GM12875 (cell line): Measurements from ENCODE around the gene PDIA4.
"Not testable (repeated sequence)": the region's sequence is repeated elsewhere in the genome, so short reads cannot be mapped to it uniquely, and the experiment has no call there.

Experiments used
- H3K4me3 ChIP-seq: one replicate; pipeline ENCODE4 v1.5.1; 2011; ENCODE audit warnings: low read depth, low read length, control low read depth
- TF ChIP-seq, protein P1 (sequence below): IDR thresholded peaks from 2 replicates; pipeline ENCODE4 v1.5.1; 2011; ENCODE audit warnings: low read depth, mild to moderate bottlenecking, control low read depth, inconsistent platforms, low read length, moderate library complexity, borderline replicate concordance; ENCODE audit not compliant: insufficient read depth

PDIA4 gene

DNA sequence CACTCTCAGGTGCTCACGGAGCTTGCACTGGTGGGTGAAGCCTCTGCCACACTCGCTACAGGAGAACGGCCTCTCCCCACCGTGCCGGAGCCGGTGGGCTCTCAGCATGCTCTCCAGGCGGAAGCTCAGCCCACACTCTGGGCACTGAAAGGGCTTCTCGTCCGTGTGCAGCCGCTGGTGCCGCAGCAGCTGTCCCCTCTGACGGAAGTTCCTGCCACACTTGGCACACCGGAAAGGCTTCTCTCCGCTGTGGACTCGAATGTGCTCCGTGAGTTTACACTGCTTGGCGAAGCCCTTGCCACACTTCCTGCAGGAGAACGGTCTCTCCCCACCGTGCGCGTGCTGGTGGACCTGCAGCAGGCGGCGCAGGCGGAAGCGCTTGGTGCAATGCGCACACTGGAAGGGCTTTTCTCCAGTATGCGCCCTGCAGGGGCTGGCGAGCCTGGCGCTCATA, 42.9 kb upstream of the PDIA4 start:
- TF ChIP-seq, protein P1, sequence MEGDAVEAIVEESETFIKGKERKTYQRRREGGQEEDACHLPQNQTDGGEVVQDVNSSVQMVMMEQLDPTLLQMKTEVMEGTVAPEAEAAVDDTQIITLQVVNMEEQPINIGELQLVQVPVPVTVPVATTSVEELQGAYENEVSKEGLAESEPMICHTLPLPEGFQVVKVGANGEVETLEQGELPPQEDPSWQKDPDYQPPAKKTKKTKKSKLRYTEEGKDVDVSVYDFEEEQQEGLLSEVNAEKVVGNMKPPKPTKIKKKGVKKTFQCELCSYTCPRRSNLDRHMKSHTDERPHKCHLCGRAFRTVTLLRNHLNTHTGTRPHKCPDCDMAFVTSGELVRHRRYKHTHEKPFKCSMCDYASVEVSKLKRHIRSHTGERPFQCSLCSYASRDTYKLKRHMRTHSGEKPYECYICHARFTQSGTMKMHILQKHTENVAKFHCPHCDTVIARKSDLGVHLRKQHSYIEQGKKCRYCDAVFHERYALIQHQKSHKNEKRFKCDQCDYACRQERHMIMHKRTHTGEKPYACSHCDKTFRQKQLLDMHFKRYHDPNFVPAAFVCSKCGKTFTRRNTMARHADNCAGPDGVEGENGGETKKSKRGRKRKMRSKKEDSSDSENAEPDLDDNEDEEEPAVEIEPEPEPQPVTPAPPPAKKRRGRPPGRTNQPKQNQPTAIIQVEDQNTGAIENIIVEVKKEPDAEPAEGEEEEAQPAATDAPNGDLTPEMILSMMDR = no peak
- no peak overlapping the region for H3K4me3 ChIP-seq

DNA sequence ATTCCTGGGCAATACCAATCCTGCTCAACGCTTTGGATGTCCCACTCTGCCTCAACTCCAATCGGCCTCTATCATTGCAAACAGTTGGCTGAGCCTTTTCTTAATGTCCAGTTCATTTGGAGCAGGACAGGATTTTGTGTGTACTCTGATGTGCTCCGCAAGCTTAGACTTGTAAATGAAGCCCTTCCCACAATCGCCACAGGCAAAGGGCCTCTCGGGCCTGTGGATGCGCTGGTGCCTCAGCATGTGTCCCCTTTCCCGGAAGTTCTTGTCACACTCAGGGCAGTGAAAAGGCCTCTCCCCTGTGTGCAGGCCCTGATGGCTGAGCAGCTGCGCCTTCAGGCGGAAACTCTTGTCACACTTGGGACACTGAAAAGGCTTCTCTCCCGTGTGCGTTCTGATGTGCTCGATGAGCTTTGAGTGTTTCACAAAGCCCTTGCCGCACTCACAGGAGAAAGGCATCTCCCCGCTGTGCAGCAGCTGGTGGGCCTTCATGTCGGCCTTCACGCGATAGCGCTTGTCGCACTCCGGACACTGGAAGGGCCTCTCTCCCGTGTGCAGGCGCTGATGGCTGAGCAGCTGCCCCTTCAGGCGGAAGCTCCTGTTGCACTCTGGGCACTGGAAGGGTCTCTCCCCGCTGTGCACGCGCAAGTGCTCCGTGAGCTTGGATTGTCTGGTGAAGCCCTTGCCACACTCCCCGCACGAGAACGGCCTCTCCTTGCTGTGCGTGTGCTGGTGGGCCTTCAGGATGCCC, 42.2 kb upstream of the PDIA4 start:
- H3K4me3 ChIP-seq = no peak overlapping the region
- TF ChIP-seq, protein P1 = no peak

DNA sequence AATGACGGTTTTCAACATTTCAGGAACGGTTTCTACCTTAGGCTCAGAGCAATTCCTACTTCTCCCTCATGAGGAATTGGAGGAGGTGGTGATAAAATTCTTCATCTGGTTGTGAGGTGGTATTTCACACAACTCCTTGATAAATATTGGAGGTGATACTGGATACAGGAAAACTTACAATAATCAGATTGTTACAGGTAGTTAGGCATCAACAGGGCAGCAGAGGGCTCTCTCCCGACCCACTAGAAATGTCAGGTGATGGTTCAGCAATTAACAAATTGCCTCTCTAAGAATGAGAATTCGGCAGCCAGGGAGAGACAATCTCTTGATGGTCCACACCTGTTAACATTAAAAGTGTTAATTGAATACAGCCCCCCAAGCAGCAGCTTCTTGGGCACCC, 39.6 kb upstream of the PDIA4 start:
- H3K4me3 ChIP-seq = no peak overlapping the region
- TF ChIP-seq, protein P1 = peak; percentile 18; the same call in 1 of the 2 replicates

DNA sequence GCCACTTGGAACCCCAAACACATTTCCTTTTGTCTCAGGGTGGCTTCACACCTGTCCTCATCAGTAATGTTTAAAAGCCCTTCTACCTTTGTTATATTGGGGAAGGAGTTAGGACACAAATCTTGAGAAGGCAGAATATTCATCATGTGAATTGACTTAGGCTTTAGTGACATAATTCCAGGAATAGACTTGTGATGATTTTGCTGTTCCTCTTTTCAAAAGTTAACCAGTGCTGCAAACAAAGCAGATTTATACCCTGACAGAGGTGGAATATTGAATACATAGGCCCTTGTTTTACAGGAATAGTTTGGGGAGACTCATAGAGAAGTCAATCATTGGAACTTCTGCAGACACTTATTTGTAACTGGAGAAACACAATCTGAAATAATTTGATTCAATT, 35.2 kb upstream of the PDIA4 start:
- TF ChIP-seq, protein P1 = no peak
- no peak overlapping the region for H3K4me3 ChIP-seq

DNA sequence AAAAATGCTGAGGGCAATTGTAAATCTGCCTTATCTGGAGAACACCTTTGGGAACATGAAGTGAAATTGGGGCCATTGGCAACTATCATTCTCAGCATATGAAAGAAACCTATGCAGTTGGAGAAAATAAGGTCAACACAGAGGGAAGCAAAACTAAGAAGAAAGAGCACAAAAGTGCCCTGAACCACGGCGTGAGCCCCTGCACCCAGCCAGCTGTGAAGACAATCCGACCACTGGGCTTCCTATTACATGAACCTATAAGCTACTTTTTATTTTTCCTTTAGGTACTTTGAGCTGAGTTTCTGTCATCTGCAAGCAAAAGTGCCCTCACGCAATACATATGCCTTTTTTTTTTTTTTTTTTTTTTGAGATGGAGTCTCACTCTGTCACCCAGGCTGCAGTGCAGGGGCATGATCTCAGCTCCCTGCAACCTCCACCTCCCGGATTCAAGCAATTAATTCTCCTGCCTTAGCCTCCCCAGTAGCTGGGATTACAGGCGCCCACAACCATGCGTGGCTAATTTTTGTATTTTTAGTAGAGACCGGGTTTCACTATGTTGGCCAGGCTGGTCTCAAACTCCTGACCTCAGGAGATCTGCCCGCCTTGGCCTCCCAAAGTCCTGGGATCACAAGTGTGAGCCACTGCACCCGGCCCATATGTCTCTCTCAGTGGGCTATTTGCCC, 34.1 kb upstream of the PDIA4 start:
- not testable (repeated sequence) for H3K4me3 ChIP-seq

DNA sequence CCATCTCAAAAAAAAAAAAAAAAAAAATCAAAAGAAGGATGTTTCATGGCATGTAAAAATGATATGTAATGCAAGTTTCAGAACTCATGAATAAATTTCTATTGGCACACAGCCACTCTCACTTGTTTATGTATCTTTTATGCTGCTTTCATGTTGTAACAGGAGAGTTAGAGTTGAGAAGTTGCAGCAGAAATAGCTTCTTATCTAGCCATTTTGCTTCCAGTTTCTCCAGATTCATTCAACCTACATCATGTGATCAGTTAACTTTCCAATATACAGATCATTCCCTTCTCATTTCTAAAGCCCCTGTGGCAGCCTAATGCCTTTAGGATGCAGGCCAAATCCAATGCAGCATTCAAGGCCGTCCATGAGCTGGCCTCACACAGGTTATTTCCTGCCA, 31.9 kb upstream of the PDIA4 start:
- H3K4me3 ChIP-seq = no peak overlapping the region
- TF ChIP-seq, protein P1 = no peak

DNA sequence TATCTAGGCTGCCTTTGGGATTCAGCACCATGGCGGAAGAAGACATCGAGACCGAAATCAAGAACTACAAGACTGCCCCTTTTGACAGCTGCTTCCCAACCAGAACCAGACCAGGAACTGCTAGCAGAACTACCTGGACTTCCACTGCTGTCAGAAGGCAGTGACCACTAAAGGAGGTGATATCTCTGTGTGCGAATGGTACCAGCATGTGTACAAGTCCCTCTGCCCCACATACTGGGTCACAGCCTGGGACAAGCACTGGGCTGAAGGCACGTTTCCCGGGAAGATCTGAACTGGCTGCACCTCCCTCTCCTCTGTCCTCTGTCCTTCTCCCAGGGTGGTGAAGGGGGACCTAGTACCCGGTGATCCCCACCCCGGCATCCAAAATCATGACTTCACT, 25.6 kb upstream of the PDIA4 start:
- TF ChIP-seq, protein P1 = no peak
- H3K4me3 ChIP-seq = no peak overlapping the region

DNA sequence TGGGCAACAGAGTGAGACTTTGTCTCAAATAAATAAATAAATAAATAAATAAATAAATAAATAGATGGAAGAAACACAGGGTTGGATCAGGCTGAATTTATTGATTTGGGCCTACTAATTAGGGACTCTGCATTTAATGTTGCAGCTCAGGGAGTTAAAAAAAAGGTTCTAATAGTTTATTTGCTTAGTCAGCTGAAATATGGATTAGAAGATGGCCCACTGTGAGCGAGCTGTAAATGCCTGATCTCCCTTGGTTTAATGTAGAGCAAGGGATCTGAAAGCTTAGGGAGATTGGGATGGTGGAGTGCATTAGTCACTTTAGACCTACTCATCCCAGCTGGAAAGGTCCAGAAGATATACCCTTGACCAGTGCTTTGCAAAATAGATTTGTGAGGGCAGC, 25.1 kb upstream of the PDIA4 start:
- no peak overlapping the region for H3K4me3 ChIP-seq
- TF ChIP-seq, protein P1 = no peak
